Activated CD4-positive, alpha-beta T cell treated with anti-CD3 and anti-CD28 coated beads, Interleukin-2, amount 50 U/mL, for 4 hours (primary cell): ENCODE results near the gene PRAMEF14.
"Not testable (repeated sequence)": the region's sequence is repeated elsewhere in the genome, so short reads cannot be mapped to it uniquely, and the experiment has no call there.

Experiments
- DNase-seq, 2 experiments: peaks; one replicate each; pipeline ENCODE4 v3.0.0-alpha.2; 2020

Gene PRAMEF14

GRCh38 chr1:13347034-13347433, at the start of gene PRAMEF14:
Gene PRAMEF14, minus strand, starts transcription at chr1:13347134. Its CDS starts 1,820 bp downstream, at chr1:13345314.
- DNase-seq: not testable (repeated sequence)

- DNase-seq: not testable (repeated sequence)
Measured at GRCh38 chr1:13395311-13395710, 48.4 kb upstream of the PRAMEF14 start.

- DNase-seq: not testable (repeated sequence)
Measured at GRCh38 chr1:13394761-13395160, 47.8 kb upstream of the PRAMEF14 start.

- DNase-seq: not testable (repeated sequence)
Measured at GRCh38 chr1:13393004-13393403, 46.1 kb upstream of the PRAMEF14 start.

- not testable (repeated sequence) for DNase-seq
Measured at GRCh38 chr1:13389332-13389731, 42.4 kb upstream of the PRAMEF14 start, which contains the start of gene PRAMEF17. Gene PRAMEF17, plus strand, starts transcription at chr1:13389632. Its CDS starts 26 bp downstream, at chr1:13389658.

GRCh38 chr1:13380380-13380779, 33.4 kb upstream of the PRAMEF14 start:
- DNase-seq: not testable (repeated sequence)

GRCh38 chr1:13378983-13379382, 32.0 kb upstream of the PRAMEF14 start:
- not testable (repeated sequence) for DNase-seq

- not testable (repeated sequence) for DNase-seq
Measured at GRCh38 chr1:13368544-13368943, 21.6 kb upstream of the PRAMEF14 start.

- not testable (repeated sequence) for DNase-seq
Measured at GRCh38 chr1:13366536-13366935, 19.6 kb upstream of the PRAMEF14 start.

GRCh38 chr1:13364928-13365327, 18.0 kb upstream of the PRAMEF14 start:
- DNase-seq: not testable (repeated sequence)

- DNase-seq: not testable (repeated sequence)
Measured at GRCh38 chr1:13362364-13362763, 15.4 kb upstream of the PRAMEF14 start.

GRCh38 chr1:13356774-13357173, 9.8 kb upstream of the PRAMEF14 start:
- DNase-seq: not testable (repeated sequence)

- DNase-seq: not testable (repeated sequence)
Measured at GRCh38 chr1:13354475-13354874, 7.5 kb upstream of the PRAMEF14 start.

- DNase-seq: not testable (repeated sequence)
Measured at GRCh38 chr1:13353476-13353875, 6.5 kb upstream of the PRAMEF14 start.

GRCh38 chr1:13342496-13342895, 4.4 kb downstream of the PRAMEF14 start:
- not testable (repeated sequence) for DNase-seq

- not testable (repeated sequence) for DNase-seq
Measured at GRCh38 chr1:13315281-13315680, 31.7 kb downstream of the PRAMEF14 start, which contains the start of gene PRAMEF15. Gene PRAMEF15, plus strand, starts transcription at chr1:13315581. Its CDS starts 2,827 bp downstream, at chr1:13318408.

- DNase-seq: not testable (repeated sequence)
Measured at GRCh38 chr1:13303239-13303638, 43.7 kb downstream of the PRAMEF14 start, which contains the start of gene PRAMEF33. Gene PRAMEF33, plus strand, starts transcription at chr1:13303539. Its CDS starts 2,416 bp downstream, at chr1:13305955.

GRCh38 chr1:13302197-13302596, 44.7 kb downstream of the PRAMEF14 start:
- not testable (repeated sequence) for DNase-seq

GRCh38 chr1:13298699-13299098, 48.2 kb downstream of the PRAMEF14 start:
- DNase-seq: not testable (repeated sequence)

GRCh38 chr1:13297216-13297931, 49.6 kb downstream of the PRAMEF14 start:
- not testable (repeated sequence) for DNase-seq
